Measurements from ENCODE around the gene CBFA2T2.

The CBFA2T2 gene

DNA sequence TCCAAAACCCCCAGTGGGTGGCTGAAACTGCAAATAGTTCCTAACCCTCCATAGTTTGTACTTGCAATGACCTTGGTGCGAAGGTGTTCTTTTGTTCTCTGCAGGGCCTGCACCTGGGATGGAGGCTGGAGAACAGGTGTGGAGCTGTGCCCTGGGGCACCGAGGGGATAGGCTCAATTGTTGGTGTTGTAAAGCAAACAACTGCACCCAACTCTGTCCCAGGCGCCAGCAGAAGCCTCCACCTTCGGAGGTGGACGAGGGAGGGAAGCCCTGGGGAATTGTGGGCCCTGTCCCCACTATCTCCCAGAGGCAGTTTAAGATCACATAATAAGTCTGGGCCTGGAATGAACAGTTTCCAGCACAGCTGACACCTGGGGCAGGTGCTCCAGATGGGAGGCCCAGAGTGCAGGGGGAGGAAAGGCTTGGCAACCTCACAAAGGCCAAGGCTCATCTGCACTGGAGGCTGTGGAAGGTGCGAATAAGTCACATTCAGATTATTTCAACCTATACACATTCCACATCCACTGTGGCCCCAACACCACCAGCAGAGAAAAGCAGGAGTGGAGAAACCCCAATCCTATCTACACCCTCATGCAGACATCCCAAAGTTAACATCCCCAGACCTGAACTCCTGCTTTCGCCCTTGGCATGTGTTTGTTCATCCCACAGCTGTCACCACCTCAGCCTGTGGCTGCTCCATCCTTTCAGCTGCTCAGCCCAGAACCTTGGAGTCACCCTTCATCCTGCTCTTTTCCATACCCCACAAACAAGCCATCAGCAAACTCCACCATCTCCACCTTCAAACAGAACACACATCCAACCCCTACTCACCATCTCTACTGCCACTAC is 12.3 kb upstream of the CBFA2T2 start:
- TF ChIP-seq, protein P1, sequence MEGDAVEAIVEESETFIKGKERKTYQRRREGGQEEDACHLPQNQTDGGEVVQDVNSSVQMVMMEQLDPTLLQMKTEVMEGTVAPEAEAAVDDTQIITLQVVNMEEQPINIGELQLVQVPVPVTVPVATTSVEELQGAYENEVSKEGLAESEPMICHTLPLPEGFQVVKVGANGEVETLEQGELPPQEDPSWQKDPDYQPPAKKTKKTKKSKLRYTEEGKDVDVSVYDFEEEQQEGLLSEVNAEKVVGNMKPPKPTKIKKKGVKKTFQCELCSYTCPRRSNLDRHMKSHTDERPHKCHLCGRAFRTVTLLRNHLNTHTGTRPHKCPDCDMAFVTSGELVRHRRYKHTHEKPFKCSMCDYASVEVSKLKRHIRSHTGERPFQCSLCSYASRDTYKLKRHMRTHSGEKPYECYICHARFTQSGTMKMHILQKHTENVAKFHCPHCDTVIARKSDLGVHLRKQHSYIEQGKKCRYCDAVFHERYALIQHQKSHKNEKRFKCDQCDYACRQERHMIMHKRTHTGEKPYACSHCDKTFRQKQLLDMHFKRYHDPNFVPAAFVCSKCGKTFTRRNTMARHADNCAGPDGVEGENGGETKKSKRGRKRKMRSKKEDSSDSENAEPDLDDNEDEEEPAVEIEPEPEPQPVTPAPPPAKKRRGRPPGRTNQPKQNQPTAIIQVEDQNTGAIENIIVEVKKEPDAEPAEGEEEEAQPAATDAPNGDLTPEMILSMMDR (IDR thresholded peaks at IDR 0.05), result no peak

DNA sequence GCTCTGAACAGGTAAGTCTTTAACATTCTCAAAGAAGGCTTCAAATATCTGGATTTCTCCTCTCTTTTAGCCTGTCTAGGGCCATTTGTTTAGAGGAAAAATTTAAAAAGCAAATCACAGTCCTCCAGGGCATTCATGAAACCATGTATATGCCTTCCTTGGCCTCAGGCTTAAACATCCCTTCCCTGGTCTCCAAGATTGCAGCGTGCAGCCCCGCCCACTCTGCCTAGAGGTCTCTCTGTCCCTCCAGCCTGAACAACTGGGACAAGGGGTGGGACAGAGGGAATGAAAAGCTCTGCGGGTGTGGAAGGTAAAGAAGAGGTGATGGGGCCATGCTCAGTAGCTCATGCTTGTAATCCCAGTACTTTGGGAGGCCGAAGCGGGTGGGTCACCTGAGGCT is 9.8 kb upstream of the CBFA2T2 start:
- TF ChIP-seq, protein P1 (IDR thresholded peaks at IDR 0.05), result no peak

DNA sequence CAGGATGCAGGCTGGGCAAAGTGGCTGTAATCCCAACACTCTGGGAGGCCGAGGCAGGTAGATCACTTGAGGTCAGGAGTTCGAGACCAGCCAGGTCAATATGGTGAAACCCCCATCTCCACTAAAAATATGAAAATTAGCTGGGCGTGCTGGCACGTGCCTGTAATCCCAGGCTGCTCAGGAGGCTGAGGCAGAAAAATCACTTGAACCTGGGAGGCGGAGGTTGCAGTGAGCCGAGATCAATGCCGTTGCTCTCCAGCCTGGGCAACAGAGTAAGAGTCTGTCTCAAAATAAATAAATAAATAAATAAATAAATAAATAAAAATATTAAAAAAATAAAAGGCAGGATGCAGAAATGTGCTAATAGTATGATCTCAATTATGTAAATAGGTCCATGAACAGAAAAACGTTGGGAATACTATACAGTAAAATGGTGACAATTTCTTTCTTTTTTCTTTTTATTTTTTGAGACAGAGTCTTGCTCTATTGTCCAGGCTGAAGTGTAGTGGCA is 8.4 kb upstream of the CBFA2T2 start:
- TF ChIP-seq, protein P1 (IDR thresholded peaks at IDR 0.05), result no peak

DNA sequence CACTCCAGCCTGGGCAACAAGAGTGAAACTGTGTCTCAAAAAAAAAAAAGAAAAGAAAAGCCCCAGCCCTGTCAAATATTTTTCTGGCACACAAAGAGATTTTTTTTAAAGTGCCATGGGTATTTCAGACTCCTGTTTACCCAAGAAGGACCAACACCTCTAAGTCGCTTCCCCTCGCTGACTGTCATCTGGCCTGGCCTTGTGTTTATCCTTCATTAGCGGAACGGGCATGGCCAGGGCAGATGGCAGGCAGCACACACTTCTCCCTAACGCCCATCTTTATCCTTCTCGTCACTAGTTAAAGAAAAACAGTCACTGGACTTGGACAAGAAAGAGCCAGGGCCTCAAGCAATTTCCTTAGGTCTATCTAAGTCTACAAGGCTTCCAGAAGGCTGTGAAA is 7.3 kb upstream of the CBFA2T2 start:
- TF ChIP-seq, protein P1 (IDR thresholded peaks at IDR 0.05), result no peak

DNA sequence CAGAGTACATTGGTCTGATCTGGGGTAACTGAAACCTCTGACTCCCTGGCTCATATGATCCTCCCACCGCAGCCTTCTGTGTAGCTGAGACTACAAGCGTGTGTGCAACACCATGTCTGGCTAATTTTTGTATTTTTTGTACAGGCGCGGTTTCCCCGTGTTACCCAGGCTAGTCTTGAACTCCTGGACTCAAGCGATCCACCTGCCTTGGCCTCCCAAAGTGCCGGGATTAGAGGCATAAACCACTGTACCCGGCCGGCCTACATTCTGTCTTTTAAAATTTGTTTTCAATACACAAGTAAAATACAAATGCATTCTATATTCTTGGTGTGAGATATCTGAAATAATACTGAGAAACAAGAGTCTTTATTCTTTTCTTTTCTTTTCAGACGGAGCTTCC is 1.7 kb upstream of the CBFA2T2 start:
- TF ChIP-seq, protein P1 (IDR thresholded peaks at IDR 0.05), result no peak

DNA sequence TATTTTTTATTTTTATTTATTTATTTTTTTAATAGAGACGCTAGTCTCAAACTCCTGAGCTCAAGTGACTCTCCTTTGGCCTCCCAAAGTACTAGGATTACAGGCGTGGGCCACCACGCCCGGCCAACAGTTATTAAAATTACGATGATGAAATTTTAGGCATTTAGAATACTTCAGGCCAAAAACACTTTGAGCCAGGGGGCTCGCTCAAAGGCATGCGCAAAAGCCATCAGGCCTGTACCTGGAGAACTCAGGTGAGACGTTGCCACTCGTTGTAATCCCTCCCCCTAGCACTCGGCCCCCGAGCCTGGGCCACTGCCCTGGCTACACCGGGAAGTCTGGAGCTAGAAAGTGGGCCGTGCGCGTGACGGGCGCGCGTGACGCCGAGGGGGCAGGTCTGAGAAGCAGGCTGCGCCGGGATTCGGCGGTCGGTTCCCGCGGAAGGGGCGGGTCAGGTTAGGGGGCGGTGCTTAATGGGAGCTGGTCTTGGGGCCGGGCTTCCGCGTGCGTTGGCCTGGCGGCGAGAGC is 337 bp upstream of the CBFA2T2 start:
- TF ChIP-seq, protein P1 (IDR thresholded peaks at IDR 0.05), result no peak

DNA sequence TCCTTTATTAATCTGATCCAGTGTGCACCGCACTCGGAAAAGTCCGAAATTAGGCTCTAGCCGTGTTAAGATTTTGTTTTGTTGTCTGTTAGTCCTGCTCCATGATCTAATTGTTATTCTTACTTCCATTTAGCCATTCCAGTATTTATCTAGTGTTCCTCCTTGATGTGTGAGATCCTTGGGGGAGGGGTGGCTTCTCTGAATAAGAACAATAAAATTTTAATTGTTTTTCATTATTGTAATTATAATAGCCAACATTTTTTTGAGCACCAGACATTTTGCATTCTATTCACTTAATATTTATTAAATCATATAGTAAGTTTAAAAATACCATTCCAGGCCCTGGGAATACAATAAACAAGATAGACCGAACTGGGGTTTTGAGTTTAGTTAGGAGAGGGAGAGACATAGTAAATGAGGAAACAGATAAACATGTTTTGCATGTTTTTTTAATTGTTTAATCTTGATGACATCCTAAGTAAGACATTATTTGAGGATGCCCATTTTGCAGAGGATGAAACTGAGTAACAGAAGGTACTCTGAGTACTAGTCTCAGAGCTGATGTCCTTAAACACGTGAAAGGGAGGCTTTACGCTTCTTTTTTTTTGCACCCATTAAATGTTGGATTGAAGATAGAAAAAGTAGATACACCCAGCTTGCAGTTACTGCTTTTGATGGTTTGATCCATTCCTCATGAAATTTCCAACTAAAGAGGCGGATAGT is 1.2 kb downstream of the CBFA2T2 start:
- TF ChIP-seq, protein P1 (IDR thresholded peaks at IDR 0.05), result no peak

Measured in LNCAP (cell line).